CD4-positive, alpha-beta T cell treated with Interleukin-6 for 4 hours (primary cell): ENCODE data around the gene ZNF311.

ENCODE experiments used
- DNase-seq: peaks from one replicate; pipeline ENCODE4 v3.0.0-alpha.2; 2020; ENCODE audit warnings: mixed read lengths

ZNF311 gene

GRCh38 chr6:29005183-29005885, at the start of gene ZNF311:
Gene ZNF311, minus strand, starts transcription at chr6:29005315. Its CDS starts 1,361 bp downstream, at chr6:29003954.
- DNase-seq = peak; percentile 48

GRCh38 chr6:29051680-29052079, 46.6 kb upstream of the ZNF311 start:
- no peak for DNase-seq

GRCh38 chr6:29045075-29045474, 40.0 kb upstream of the ZNF311 start, which contains the start of gene OR2W1:
Gene OR2W1, minus strand, starts transcription at chr6:29045175. Its CDS starts 0 bp downstream, at chr6:29045175.
- no peak for DNase-seq

- no peak for DNase-seq
Observed at GRCh38 chr6:29035951-29036350, 30.8 kb upstream of the ZNF311 start.

GRCh38 chr6:29028821-29029220, 23.7 kb upstream of the ZNF311 start:
- no peak for DNase-seq

- no peak for DNase-seq
Observed at GRCh38 chr6:29025927-29026585, 20.9 kb upstream of the ZNF311 start.

- no peak for DNase-seq
Observed at GRCh38 chr6:29021434-29021833, 16.3 kb upstream of the ZNF311 start.

GRCh38 chr6:29019629-29020028, 14.5 kb upstream of the ZNF311 start:
- DNase-seq = no peak

- no peak for DNase-seq
Observed at GRCh38 chr6:29017428-29017802, 12.3 kb upstream of the ZNF311 start.

- peak; percentile 89 for DNase-seq
Observed at GRCh38 chr6:29016559-29017427, 11.7 kb upstream of the ZNF311 start.

- peak; percentile 11 for DNase-seq
Observed at GRCh38 chr6:29014729-29015608, 9.9 kb upstream of the ZNF311 start.

GRCh38 chr6:29011276-29011734, 6.2 kb upstream of the ZNF311 start:
- DNase-seq = peak; percentile 57

- no peak for DNase-seq
Observed at GRCh38 chr6:29009358-29009757, 4.2 kb upstream of the ZNF311 start.

GRCh38 chr6:29008089-29008488, 3.0 kb upstream of the ZNF311 start:
- DNase-seq = no peak

GRCh38 chr6:28996844-28997510, 8.1 kb downstream of the ZNF311 start:
- no peak for DNase-seq

GRCh38 chr6:28995093-28995650, 9.9 kb downstream of the ZNF311 start:
- DNase-seq = no peak

- peak; percentile 76 for DNase-seq
Observed at GRCh38 chr6:28988536-28989311, 16.4 kb downstream of the ZNF311 start.

GRCh38 chr6:28985462-28986164, 19.5 kb downstream of the ZNF311 start:
- DNase-seq = peak; percentile 18

GRCh38 chr6:28983838-28984237, 21.3 kb downstream of the ZNF311 start:
- no peak for DNase-seq
